GM18505 (cell line): Measurements from ENCODE around the gene VWF.

Experiments used
- ATAC-seq: cut with Tn5 transposase; IDR thresholded peaks from one replicate; pipeline ENCODE4 v1.9.1; 2021; ENCODE audit not compliant: unreplicated experiment
- POLR2A ChIP-seq: IDR thresholded peaks from 4 replicates; pipeline ENCODE4 v1.6.1; 2011; ENCODE audit warnings: borderline replicate concordance; ENCODE audit not compliant: insufficient read depth, insufficient read length; ENCODE audit errors: extremely low read depth

Gene VWF

GRCh38 chr12:5925646-5926045, 198.8 kb downstream of the VWF start:
- no peak for ATAC-seq
- TF ChIP-seq POLR2A, result no peak

DNA sequence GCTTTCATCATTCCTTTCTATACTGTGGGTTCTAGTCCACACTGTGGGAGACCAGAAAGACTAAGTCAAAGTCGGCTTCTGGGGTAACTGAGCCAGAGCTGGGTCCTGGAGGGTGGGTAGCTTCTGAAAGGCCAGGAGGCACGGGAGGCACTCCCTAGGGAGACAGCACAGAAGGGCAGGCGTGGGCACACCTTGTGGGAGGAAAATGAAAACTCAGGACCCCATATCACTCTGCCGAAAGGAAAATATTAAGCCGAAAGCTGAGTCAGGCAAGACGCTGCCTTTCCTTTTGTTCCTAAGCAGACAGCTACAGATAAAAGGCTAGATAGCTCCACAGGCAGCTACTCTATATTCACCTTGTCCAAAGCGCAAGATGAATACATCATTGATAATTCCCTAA, 200.1 kb downstream of the VWF start:
- no peak for TF ChIP-seq POLR2A
- ATAC-seq, result no peak

GRCh38 chr12:5923751-5924150, 200.7 kb downstream of the VWF start:
- no peak for TF ChIP-seq POLR2A

DNA sequence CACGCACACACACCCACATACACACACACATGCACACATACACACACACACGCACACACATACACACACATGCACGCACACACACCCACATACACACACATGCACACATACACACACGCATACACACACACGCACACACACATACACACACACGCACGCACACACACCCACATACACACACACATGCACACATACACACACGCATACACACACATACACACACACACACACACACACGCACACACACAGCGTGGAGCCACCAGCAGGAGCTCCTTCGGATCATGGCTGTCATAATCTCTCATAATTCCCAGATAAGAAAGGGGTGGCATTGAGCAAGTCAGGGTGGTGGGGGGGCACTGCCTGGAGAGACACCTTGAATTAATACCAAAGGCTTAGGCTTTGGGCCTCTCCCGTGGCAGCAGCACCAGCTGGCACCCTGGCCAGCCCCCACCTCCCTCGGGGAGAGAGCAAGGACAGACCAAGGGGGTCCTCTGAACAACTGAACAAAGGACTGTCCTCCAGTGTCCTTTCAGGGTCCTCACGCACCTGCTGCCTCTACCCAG, 201.3 kb downstream of the VWF start:
- no peak for ATAC-seq
- no peak for TF ChIP-seq POLR2A

More at GRCh38 chr12:5923751-5924150, 200.7 kb downstream of the VWF start:
- ATAC-seq, result no peak

DNA sequence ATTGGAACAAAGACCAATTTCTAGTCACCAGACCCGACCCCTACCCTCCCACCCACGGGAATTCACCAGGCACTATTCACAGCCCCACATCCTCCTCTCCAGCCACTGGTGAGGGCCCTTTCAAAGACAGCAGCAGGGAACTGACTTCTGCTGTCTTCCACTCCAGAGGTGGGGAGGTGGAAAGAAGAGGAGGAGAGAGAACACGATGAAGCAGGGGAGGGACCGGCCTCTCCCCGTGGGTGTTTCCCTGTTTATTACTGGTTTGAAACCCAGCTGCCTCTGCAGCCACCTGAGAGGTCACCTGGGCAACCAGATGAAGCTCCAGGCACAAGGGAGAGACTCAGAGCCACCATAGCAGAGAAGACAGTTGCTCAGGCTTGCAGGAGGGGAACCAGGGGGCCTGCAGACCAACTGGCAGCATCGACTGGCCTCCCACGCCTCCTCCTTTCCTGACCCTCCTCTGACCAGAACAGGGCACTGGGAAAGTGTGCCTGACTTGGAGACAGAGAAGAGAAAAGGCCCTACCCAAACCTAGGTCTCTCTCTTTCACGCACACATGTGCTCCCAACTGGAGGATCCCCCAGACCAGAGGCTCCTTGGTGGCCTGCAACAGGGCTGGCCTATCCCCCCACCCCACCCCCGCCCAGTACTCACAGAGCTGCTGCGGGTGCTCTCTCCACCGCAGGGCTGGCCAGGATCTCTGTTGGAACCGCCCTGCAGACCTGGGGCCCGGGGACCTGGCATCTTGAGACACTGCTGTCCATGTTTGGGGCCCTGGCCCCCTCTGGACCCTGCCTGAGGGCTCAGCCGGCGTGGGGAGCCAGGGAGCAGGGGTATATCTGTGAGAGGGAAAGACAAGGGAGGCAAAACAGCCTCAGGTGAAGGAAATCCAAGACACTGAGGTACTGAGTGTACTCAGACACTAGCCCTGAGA, 202.2 kb downstream of the VWF start:
- no peak for TF ChIP-seq POLR2A
- no peak for ATAC-seq

GRCh38 chr12:5921027-5921909, 203.2 kb downstream of the VWF start:
- no peak for TF ChIP-seq POLR2A
- no peak for ATAC-seq

DNA sequence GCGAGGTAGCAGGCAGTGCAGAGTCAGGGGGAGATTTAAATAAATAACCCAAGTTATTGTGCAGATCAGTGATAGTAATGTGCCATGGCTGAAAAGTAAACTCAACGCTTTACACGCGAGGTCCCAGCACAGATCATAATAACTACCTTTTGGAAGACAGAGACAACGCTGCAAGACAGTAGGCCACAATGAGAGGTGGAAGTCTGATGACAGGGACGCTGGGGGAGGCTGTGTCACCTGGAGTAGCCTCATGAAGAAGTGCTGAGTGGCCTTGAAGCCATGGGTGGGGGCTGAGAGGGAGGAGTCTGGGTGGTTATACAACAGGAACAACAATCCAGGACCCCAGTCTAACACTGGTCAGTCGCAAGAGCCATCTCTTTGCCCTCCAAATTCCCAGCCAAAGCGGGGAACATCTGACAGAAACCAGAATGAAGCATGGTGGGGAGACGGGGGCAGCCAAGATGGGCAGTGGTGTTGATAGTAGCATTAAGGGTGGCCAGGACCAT, 207.6 kb downstream of the VWF start:
- TF ChIP-seq POLR2A, result no peak
- ATAC-seq, result no peak

GRCh38 chr12:5915511-5915910, 209.0 kb downstream of the VWF start:
- no peak for TF ChIP-seq POLR2A
- no peak for ATAC-seq

GRCh38 chr12:5914387-5915149, 209.9 kb downstream of the VWF start:
- ATAC-seq, result no peak
- no peak for TF ChIP-seq POLR2A

- no peak for ATAC-seq
- TF ChIP-seq POLR2A, result no peak
These were observed 211.1 kb downstream of the VWF start for GRCh38 chr12:5913387-5913786.

- ATAC-seq, result no peak
These were observed 211.8 kb downstream of the VWF start for GRCh38 chr12:5912437-5913334.

DNA sequence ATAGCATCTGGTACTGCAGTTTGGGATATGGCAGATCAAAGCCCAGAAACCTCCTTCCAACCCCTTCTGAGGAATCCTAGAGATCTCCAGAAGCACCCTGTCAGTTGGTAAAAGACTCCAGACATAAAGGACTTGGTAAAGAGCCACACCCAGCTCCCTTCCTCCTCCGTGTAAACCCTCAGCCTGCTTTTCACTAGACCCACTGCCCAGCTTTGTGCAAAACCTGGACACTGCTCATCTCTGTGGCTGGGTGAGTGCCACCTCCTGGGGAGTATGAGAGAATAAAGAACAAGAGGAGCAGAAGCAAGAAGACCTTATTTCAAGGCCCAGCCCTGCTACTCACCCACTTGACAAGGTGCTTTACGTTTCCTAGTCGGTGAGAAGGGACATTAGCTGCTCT, 212.5 kb downstream of the VWF start:
- no peak for ATAC-seq

More at GRCh38 chr12:5912437-5913334, 211.8 kb downstream of the VWF start:
- TF ChIP-seq POLR2A, result no peak

More for the DNA sequence above, 212.5 kb downstream of the VWF start:
- TF ChIP-seq POLR2A, result no peak
